HG02678 (cell line): ENCODE data around the gene CDKN2C.

ENCODE experiments used
- ATAC-seq: cut with Tn5 transposase; IDR thresholded peaks from one replicate; pipeline ENCODE4 v1.9.1; 2021; ENCODE audit warnings: mild to moderate bottlenecking, moderate library complexity; ENCODE audit not compliant: unreplicated experiment

Gene CDKN2C

DNA sequence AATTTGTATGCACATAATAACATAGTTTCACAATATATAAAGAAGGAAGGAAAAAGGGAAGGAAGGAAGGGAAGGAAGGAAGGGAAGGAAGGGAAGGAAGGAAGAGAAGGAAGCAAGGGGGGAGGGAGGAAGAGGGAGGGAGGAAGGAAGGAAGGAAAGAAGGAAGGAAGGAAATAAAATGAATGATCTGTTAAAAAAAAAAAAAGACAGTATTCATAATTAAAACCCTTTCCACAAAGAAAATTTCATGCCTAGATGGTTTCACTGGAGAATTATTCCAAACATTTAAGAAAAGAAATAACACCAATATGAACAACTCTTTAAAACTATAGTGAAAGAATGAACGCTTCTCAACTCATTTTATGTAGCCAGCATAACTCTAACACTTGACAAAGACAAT lies 44.8 kb downstream of the CDKN2C start:
- no peak for ATAC-seq

DNA sequence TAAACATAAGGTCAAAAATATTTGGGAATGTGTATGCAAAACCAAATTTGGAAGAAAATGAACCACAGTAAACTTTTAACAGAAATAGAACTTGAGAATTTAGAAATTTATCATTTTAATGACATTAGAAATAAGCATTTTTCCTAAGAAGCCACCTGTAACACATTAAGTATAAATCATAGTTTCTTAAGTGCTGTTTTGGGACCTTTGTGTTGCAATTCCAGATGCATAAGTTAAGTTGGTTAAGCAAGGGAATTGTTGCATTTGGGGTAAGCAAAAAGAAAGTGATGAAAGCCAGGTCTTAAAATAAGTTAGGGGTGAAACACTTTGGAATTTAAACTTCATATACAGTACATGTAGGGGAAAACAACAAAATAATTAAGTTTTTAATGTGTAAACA lies 49.8 kb downstream of the CDKN2C start:
- ATAC-seq, result no peak
